GM21390 (cell line): ENCODE results near the gene GDPD5.

Experiments used
- ATAC-seq: cut with Tn5 transposase; IDR thresholded peaks from one replicate; pipeline ENCODE4 v1.9.1; 2021; ENCODE audit not compliant: unreplicated experiment

Gene GDPD5

DNA sequence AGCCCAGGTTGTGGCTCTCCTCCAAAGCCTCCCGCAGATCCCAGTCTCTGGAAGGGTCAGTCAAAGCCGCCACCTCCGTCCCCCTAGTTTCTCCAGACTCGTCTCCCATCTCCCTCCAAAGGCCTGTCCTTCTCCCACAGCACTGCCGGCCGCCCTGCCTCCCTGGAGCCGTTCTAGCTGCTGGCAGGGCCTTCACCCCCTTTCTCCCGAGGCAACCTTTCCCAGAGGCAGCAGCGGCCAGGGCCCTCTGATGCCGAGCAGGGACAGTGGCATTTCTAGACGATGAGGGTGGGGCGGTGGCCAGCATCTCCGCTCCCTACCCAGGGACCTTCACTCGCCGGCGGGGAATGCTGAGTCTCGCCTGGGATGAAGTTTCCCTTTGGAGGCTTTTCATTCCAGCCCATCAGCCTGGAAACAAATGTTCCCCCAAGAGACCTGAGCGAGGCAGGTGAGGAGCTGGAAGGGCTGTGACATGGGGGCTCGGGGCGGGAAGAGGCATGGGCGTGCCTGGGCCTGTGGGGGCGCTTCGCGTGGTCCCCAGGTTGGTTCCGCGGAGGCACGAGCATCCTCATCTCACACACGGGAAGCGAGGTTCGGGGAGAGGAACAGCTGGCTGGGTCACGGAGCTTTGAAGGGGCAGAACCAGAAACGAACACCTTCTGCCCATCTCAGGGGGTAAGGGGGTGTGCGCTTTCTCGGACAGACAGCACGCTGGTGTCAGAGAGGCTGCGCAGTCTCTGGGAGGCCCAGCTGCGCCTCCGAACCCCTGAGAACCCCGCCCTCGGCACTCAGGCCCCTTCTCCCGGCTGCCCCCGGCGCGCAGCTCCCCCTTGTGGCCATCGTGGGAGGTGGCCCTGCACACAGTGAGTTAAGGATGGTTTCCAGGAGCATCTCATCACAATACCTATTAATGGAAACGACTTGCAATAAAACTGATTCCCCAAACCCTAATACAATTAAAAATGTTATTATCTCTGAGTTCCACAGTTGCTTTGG lies 74.6 kb downstream of the GDPD5 start:
- no peak for ATAC-seq

DNA sequence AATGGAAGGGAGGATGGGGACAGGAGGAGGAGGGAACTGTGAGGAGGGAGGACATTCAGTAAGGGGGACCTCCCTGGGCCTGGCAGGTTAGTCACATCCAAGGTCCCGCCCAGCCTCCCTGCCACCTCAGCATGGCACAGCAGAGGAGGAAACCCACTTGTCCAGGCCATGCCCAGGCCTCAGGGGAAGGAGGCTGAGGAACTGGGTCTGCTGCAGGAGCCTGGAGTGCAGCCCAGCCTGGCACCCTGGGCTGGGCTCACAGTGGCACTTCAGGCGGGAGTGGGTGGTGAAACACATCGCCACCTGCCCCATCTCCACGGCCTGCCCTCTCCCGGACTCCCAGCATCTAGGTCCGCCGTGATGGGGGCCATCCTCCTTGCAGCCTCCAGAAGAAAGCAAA lies 75.5 kb downstream of the GDPD5 start:
- no peak for ATAC-seq

DNA sequence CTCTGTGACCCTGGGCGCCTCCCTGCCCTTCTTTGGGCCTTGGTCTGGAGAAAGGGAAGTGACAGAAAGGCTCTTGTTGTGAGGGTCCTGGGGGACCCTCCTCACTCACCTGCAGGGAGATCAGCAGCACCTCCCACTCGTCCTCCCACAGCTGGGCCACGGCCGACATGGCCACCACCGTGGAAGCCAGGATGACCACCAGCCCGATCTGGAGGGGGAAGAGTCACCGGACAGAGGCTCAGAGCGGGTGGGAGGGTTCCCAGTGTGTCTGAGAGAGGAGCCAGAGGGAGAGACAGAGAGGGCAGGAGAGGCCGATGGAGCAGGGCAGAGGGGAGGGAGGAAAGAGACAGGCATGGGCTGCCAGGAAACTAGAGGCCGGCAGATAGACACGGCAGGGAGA lies 76.0 kb downstream of the GDPD5 start:
- ATAC-seq = no peak

DNA sequence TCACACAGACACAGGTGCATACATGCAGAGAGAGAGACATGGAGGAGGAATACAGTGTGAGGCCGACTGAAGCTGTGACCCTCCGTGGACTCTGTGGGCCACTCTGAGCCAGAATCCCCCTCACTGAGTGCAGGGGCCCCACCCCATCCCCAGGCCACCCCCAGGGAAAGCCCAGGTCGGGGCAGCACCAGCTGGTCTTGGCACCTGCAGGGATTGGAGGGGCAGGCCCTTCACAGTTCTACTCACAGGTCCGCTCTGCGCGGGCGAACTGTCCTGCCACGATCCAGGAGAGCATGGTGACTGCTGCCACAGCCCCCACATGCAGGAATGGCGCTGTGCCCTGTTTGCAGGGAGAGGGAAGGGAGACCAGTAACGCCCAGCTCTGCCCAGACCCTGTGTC lies 76.5 kb downstream of the GDPD5 start:
- ATAC-seq = no peak

DNA sequence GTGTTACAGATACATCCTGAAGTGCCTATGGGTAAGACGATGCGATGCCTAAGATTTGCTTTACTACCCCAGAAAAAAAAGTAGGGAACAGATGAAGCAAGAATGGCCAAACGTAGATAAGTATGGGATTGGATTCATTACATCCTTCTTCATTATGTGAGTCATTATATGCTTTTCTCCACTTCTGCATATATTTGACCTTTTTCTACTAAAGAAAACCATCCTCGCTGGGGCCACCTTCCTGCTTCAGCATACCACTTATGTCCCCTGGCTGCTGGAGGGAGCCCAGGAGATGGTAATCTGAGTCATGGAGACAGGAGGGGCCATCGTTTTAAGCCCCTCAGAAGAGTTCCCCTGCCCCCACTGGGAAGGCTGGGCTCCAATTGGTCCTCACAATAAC lies 78.3 kb downstream of the GDPD5 start:
- ATAC-seq = no peak

DNA sequence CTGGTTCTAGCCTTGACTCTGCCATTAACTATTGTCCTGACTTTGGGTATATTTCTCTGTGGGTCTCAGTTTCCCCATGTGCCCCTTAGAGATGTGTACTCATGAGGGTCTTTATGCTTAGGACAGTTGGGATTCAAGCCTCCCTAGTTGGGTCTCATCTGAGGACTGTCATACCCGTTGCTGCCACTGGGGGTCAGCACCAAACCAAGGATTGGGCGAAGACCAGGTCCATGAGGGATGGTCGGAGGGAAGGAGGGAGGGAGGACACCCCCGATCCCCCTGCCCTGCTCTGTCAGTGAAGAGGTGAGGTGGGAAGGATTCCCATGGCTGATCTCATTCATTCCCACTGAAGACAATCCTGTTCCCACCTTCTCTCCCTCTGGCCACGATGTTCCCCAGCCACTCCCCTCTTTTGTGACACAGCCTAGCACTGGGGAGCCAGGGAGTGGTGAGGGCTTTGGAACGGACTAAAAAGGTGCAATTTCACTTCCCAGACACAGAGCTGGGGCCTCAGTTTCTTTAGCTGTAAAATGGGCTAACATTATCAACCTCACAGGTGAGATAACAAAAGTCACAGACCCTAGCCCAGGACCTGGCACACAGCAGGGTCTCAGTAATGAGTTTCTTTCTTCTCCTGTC lies 80.3 kb downstream of the GDPD5 start:
- ATAC-seq = no peak

DNA sequence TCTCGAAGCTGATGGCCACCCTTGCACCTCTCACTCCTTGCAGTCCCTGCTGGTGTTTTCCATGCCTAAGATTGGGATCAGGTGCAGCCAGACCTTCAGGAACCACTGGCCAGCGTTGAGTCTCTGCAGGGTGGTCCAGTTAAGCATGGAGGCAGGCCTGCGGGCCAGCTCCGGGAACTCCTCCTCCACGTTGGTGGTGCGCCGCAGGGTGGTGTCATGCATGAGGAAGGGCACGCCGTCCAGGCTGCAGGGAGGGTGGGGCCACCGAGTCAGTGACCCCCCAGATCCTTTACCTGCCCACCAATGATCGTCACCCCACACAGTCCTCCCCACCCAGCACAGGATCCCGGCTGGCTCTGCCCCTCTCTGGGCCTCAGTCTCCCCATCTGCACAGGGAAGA lies 82.7 kb downstream of the GDPD5 start:
- no peak for ATAC-seq

DNA sequence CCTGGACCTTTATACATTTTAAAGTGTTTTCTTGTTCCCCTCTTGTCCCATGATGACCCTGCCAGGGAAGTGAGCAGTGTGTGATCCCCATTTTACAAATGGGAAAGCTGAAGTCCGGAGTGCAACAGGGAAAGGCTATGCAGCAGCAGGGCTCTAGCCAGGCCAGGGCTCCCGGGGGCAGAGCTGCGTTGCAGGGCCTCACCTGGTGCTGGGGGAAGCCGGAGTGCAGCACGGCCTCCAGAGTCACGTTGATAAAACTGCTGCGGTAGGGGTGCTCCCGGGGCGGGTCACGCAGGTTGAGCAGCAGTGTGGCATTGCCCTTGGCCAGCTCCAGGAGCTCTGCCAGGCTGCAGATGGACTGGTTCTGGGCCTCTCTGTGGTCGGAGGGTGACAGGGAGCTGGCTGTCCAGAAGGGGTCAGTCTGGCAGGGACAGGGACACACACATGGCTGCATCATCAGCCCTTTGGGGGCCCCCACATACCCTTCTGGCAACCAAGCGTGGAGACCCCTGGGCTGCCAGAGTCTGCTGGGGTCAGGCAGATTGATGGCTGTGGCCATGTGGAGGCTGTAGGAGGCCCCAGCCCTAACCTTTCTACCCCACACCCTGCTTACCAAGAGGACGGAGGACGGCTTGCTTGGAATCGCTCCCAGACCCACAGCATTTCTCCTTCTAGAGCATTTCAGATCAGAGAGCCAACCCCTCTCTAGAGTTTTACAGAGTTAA lies 83.4 kb downstream of the GDPD5 start:
- ATAC-seq = no peak

DNA sequence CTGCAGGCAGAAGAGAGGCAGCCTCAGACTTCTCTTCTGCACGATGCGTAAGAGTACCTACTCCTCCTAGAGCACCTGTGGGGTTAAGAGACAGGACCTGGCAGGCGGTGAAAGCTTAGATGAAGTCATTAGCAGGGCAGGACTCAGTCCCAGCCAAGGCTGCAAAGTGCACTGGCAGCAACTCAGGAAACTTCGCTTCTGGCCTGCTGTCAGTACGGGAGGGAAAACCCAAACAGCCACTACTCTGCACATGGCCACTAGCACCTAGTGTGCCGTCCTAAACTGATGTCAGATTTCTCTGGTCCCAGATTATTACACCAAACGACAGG lies 84.0 kb downstream of the GDPD5 start:
- ATAC-seq = no peak

DNA sequence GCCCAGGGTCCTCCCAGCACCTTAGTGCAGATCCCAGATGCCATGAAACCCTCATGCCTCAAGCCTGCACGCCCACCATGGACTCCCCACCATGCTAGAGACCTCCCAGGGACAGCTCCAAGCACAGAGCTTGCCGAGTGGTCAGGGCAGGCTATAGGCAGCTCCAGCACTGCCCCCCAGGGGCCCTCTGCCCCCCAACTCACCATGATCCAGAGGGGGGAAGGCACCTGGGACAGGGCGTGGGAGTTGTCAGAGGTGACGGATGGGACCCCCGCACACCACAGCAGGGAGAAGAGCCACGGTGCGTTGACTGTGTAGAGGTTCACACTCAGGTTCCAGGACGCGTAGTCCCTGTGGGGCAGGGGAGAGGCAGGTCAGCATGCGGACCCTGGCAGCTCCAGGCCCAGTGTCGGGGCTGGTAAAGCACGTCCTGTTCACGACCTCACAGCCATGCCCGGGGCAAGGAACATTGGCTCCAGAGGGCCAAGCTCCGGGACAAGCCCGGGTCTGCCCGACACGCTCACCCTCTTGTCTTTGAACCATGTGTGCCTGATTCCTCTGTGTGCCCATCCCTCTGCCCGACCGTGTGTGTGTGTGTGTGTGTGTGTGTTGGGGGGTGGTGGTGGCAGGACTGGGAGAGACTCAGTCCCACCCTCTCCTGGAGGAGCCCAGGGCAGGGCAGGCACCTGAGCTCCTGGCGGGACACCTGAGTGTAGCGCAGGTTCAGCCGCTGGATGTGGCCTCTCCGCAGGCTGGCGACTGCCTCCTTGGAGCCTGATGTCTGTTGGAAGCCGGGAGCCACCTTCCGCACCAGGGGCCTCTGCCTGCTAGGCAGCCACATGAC lies 84.6 kb downstream of the GDPD5 start:
- ATAC-seq = no peak

DNA sequence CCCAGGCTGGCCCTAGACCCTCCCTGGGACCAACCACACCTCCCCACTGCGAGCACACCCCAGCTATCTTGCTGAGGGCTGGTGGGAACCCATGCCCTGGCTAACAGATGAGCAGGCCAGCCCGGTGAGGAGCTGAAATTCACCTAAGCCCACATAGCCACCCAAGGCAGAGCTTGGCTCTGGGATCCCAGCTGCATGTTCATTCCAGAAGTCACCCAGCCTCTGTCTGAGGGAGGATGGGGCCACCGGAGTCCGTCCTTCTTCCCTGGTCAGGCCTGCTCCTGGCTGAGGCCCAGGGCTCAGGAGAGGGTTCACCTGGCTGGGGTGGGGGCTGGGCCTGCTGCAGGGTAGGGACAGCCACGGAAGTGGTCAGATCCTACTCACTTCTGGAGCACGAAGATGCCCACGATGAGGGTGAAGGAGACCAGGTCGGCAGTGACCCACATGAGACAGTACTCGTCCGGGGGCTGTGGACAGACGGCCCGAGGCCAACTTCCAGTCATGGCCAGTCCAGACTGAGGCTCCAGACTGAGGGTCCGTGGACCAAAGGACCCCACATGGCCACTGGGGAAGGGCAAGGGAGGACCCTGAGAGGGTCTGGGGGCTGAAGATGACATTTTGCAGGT lies 86.1 kb downstream of the GDPD5 start:
- no peak for ATAC-seq

DNA sequence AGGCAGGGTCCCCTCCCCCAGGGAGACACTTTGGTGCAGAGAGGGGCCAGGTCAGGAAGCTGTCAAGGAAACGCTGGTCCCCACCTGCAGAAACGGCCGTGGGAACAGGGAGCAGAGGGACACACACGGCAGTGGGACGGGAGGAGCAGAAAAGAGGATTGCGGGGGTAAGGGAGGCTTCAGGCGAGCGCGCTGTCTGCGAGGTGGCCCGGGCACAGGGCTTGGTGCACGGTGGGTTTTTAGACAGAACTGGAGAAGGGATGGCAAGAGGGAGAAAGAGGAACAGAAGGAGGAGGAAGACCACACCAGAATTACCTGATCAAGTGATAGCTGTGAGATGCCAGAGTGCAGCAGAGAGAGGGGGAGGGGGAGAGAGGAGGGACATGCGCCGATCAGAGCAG lies 86.7 kb downstream of the GDPD5 start:
- ATAC-seq = no peak

DNA sequence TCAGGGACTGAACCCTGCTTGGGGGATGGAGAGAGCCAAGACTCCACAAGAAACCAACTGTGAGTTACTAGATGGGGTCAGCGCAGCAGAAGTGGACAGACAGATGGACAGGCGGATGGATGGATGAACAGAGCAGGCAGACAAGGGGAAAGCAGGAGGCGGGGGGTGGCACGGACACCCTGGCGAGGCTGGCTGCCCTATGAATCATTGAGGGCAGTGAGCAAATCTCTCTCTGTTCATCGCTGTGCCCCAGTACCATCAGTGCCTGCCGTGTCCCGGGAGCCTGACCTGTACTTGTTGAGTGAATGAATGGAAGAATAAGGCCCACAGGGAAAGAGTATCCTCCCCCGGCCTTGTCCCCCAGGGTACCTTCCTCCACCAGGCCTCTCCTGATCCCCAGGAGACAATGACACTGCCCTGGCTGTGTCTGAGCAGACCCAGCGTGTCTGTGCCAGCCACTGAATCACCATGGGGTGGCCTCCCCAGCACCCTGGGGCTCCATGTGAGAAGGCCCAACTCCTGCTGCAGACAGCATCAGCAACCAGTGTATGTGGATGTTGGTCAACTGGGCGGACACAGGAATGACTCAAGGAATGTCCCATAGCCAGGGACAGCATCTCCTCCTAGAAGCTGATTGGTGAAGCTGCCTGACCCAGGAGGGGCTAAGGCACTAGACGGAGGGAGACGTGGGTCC lies 87.6 kb downstream of the GDPD5 start:
- no peak for ATAC-seq

DNA sequence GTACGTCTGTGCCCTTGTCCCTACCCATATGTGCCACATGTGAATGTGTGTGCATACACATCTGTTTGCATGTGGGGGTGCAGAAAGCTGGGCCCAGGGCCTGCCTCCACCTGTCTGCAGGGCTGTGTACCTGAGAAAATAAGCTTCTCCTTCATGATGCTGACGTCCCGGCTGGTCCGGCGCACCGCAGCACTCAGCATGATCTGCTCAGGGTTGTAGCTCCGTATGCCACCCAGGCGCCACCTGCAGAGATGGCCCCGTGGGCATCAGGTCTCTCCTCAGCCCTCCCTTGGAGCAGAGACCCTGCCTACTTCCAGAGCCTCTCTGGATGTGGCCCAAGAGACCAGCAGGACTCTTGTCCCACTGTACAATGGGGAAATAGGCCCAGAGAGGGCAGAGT lies 88.9 kb downstream of the GDPD5 start:
- no peak for ATAC-seq

DNA sequence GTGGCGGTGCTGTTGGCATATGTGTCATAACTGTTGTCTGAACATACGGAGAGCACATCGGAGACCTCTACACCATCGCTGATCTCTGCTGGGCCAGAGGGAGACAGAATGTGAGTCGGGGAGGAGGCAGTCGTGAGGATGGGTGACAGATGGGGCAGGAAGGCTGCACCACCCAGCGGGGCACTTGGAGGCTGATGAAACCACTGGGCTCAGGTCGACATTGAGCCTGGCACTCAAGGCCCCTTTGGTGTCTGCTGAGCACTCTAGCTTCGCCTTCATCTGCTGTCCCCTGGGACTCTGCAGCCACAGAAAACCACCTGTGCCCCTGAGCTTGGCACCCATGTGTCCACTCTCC lies 90.2 kb downstream of the GDPD5 start:
- ATAC-seq = no peak

DNA sequence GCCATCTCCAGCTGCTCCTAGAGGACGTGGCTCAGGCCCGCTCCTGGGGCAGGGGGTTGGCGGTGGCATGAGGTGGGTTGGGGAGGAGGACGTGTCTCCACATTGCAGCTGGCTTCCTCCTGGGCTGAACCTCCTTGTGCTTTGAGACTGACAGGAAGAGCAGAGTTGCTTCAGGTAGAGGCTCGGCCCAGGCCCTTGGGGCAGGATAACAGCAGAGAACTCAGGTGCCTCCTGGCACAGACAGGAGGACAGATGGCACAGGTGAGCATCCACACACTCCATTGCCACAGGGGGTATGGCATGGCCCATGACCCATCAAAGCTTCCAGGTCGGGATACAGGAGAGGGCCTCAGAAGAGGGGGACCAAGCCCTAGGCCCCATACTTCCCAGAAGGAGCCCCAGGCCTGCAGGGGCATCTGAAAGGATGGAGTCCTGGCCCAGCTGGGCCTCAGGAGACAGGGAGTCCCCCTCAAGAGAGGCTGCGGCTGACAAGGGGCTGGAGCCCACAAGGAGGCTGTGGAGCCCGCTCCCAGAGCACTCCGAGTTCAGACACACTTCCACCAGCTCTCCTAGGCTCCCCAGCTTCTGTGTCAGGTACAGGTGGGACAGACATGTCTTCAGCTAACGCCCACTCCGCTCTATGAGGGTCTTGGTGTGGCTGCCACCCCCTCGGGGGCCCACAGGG lies 90.7 kb downstream of the GDPD5 start:
- ATAC-seq = no peak

DNA sequence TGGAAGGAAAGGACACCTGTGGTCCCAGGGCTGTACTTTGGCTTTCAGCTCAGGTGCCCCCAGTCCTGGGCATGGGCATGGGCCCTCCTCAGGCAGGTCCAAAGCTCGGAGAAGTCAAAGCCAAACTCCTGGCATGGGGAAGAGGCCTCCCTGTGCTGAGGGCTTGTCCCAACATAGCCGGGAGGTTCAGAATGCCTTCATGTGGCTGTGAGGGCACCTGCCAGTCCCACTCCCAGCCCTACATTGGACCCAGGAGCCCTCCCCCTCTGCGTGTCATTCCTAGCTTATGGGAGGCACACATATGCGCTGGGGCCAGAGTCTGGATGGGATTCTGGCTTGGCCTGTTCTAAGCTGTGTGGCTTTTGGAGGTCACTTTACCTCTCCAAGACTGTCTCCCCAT lies 91.7 kb downstream of the GDPD5 start:
- no peak for ATAC-seq

DNA sequence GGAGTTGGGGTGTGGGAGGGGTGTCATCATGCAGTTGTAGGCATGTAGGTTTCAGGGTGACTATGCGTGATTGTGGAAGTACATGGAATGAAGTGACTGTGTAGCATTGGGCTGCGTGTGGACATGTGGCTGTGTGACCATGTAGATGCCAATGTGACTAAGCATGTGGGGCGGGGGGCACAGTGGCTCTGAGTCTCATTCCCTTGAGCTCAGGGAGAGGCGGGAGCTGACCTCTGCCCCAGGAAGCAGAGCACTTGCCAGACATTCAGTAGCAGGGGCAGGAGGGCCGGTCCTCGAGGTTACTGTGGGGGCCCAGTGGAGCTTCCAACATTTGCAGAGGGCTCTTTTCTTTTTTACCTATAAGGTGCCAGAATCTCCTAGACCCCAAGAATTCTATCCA lies 92.3 kb downstream of the GDPD5 start:
- no peak for ATAC-seq

DNA sequence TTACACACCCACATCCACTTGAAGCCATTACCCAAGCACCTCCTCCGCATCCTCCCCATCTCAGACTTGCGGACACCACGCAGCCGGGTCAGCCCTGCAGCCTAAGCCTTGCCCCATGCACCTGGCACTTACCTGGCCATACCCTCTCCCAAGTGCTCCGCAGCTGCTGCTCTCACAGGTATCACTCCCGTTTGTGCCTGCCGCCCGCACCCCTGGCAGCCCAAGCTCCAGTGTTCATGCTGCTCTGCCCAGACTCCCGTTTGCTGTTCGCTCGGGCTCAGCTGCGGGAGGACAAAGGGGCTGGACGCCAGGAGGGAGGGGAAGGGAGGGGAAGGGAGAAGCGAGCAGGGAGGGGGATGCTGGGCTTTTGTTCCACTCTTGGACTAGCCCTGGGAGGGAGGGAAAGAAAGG lies 92.8 kb downstream of the GDPD5 start, which contains the start of gene KLHL35:
KLHL35 (minus strand) TSS at position 293 of the 411 bp plus-strand sequence. CDS start 2,574 bp downstream, outside the sequence.
- ATAC-seq = no peak
